Skeletal muscle tissue (tissue), 4 donors: ENCODE measurements around the gene KRT1. TPM values are rescaled to one million over a fixed set of nuclear protein-coding genes. Genes with fewer than 3 reads are reported as not detected.

Experiments used
- H3K27ac ChIP-seq: one replicate; pipeline ENCODE4 v1.7.0; 2013; ENCODE audit warnings: mild to moderate bottlenecking, low read depth, low read length, inconsistent platforms
- H3K27me3 ChIP-seq, 3 donors: one replicate each; pipeline ENCODE4 v1.7.0; 2013; ENCODE audit warnings: low read length in 3 of 3; ENCODE audit not compliant: control insufficient read depth in 3 of 3, insufficient read depth in 3 of 3
- H3K36me3 ChIP-seq, 3 donors: one replicate each; pipeline ENCODE4 v1.7.0; 2013; ENCODE audit warnings: low read length in 3 of 3; ENCODE audit not compliant: control insufficient read depth in 3 of 3, insufficient read depth in 3 of 3
- H3K4me1 ChIP-seq, 3 donors: one replicate each; pipeline ENCODE4 v1.7.0; 2013; ENCODE audit warnings: low read length in 3 of 3, mild to moderate bottlenecking in 3 of 3; ENCODE audit not compliant: control insufficient read depth in 3 of 3, insufficient read depth in 3 of 3
- H3K4me3 ChIP-seq, 3 donors: one replicate each; pipeline ENCODE4 v1.7.0; 2013; ENCODE audit warnings: low read length in 3 of 3
- H3K9ac ChIP-seq, 3 donors: one replicate each; pipeline ENCODE4 v1.7.0; 2013; ENCODE audit warnings: low read length in 3 of 3, mild to moderate bottlenecking in 3 of 3, moderate library complexity in 2 of 3, low read depth in 1 of 3
- H3K9me3 ChIP-seq, 3 donors: one replicate each; pipeline ENCODE4 v1.7.0; 2013; ENCODE audit warnings: low read length in 3 of 3; ENCODE audit not compliant: control insufficient read depth in 3 of 3
- total RNA-seq: library from RNA; depleted of rRNA; stranded (reverse); fragments of >200 nt; gene quantifications from one replicate; pipeline ENCODE4 v1.2.3, GENCODE V29; 2014
- donor health status: Osteomylitis.

Gene KRT1
- total RNA-seq, 1 donor from 2014 or later: 2.1 TPM

DNA sequence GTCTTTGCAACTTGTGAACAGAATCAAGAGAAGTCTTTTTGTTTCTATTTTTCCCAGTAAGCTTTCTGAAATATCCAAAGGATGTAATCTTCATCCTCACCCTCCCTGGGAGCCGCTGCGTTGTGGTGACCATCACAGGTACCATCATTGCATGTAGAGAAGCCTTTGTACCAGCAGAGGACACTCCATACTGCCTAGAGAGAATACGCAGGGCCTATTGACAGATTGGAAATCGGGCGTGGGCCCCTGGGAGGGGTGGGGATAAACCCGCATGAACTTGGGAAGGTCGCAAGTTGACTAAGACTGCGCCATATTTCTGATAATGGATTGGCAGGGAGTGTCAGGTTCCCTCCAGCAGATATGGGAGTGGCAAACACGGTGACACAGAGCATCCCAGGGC is 12.7 kb downstream of the KRT1 start:
- Histone ChIP-seq H3K9ac (no peak overlapping the region), H3K36me3 (no peaks in the 10 kb centered on the region), H3K9me3 (no peaks in the 10 kb centered on the region), H3K4me1 (no peaks in the 10 kb centered on the region), H3K4me3 (no peak overlapping the region), H3K27ac (no peak overlapping the region), H3K27me3 (peaks cover 16 to 21% (median 18%) of the 10 kb centered on the region in 3 donors)

DNA sequence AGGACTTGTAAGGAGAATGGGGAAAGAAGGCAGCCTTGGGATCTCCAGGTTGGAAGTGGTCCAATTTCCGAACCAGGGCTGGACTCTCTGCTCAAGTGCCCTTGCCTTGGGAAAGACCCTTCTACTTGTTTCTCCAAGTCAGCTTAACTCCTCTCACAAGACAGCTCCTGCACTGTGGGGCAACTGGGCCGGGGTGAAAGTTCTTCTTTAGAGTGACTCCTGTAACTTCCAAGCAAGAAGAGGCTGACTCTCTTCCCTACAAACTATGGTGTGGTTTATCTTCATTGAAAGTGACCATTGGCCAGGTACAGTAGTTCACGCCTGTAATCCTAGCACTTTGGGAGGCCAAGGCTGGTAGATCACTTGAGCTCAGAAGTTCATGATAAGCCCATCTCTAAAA is 13.7 kb downstream of the KRT1 start:
- Histone ChIP-seq H3K4me3 (no peak overlapping the region), H3K9ac (no peak overlapping the region), H3K27ac (no peak overlapping the region), H3K27me3 (peaks cover 16 to 21% (median 18%) of the 10 kb centered on the region in 3 donors), H3K4me1 (no peaks in the 10 kb centered on the region), H3K9me3 (no peaks in the 10 kb centered on the region), H3K36me3 (no peaks in the 10 kb centered on the region)

DNA sequence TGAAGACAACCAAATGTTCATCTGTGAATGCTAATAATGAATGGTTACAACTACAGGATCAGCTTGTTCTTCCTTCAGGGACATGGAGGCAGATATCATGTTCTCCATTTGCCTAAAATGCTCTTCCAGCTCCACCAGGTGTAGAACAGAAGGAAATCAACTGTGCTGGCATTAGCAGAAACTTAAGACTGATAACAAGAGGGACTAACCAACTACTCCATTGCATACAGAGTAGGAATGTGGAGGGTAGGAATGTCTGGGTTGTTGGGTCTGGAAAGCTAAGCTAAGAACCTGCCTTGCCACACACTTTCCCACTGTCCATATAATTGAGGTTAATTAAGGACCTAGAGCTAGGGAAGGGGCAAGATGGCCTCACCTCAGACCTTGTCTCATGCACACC is 16.8 kb downstream of the KRT1 start:
- Histone ChIP-seq H3K9me3 (no peaks in the 10 kb centered on the region), H3K27me3 (peaks cover 16 to 29% (median 24%) of the 10 kb centered on the region in 3 donors), H3K4me3 (no peak overlapping the region), H3K9ac (no peak overlapping the region), H3K36me3 (no peaks in the 10 kb centered on the region), H3K27ac (no peak overlapping the region), H3K4me1 (no peaks in the 10 kb centered on the region)

DNA sequence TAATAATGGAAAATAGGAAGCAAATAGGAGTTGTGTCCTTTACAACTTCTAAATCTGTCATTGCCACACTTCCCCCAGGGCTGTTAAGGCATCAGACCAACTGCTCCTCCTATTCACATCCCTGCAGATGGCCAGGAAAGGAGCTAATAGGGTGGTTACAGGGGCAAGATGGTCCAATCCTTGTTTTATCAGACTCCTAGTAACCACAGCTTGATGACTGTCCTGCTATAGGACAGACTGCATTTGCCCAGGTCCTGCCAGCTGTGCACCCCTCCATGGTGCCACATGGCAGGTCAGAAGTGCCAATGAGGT is 17.3 kb downstream of the KRT1 start:
- Histone ChIP-seq H3K4me1 (no peaks in the 10 kb centered on the region), H3K9ac (no peak overlapping the region), H3K27me3 (peaks cover 16 to 34% (median 24%) of the 10 kb centered on the region in 3 donors), H3K27ac (no peak overlapping the region), H3K9me3 (no peaks in the 10 kb centered on the region), H3K36me3 (no peaks in the 10 kb centered on the region), H3K4me3 (no peak overlapping the region)

- Histone ChIP-seq H3K4me1 (no peaks in the 10 kb centered on the region), H3K9ac (no peak overlapping the region), H3K27me3 (peaks cover 16 to 36% (median 21%) of the 10 kb centered on the region in 3 donors), H3K4me3 (no peak overlapping the region), H3K9me3 (no peaks in the 10 kb centered on the region), H3K27ac (no peak overlapping the region), H3K36me3 (no peaks in the 10 kb centered on the region)
These were observed 17.9 kb downstream of the KRT1 start for GRCh38 chr12:52662093-52662917.

DNA sequence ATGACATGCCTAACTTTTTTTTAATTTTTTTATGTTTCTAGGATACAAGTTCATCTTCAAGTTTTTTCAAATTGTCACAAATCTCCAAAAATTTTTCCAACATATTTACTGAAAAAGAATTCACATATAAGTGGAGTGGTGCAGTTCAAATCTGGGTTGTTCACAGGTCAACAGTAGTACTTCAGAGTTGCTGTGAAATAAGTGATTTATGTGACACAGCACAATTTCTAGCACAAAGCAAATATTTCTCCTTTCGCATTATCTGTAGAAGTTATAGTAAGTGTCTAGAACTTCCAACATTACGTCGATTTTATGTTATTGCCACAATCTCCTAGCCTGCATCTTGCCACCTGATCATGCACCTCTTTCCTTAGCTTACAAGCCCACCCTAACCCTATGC is 18.5 kb downstream of the KRT1 start:
- Histone ChIP-seq H3K36me3 (no peaks in the 10 kb centered on the region), H3K4me3 (no peak overlapping the region), H3K9ac (no peak overlapping the region), H3K4me1 (no peaks in the 10 kb centered on the region), H3K27ac (no peak overlapping the region), H3K9me3 (no peaks in the 10 kb centered on the region), H3K27me3 (peaks cover 16 to 37% (median 21%) of the 10 kb centered on the region in 3 donors)

- Histone ChIP-seq H3K9ac (no peak overlapping the region), H3K4me3 (no peak overlapping the region), H3K9me3 (no peaks in the 10 kb centered on the region), H3K27ac (no peak overlapping the region), H3K36me3 (no peaks in the 10 kb centered on the region), H3K27me3 (peaks cover 21 to 36% (median 22%) of the 10 kb centered on the region in 3 donors), H3K4me1 (no peaks in the 10 kb centered on the region)
These were observed 19.2 kb downstream of the KRT1 start for GRCh38 chr12:52660934-52661499.

DNA sequence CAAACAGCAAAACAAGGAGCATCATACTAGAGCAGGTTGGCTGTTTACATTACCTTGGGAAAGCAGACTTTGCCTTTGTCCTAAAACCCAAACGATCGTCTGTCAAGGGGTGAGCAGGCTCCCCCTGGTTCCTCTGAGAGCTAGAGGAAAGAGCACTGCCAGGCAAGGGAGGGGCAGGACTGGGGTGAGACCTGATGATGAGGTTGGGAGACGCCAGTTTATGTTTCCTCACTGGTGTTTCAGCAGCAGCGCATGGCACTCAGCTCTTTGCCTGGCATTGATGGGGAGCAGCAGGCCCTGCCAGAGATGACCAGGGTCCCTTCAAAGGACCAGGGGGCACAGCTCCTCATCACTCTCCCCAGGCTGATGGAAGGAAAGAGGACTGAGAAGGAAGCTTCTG is 20.3 kb downstream of the KRT1 start:
- H3K27me3 ChIP-seq: peaks cover 14 to 35% (median 26%) of the 10 kb centered on the region in 3 donors
- H3K4me3 ChIP-seq: no peak overlapping the region
- no peaks in the 10 kb centered on the region for H3K4me1 ChIP-seq
- no peaks in the 10 kb centered on the region for H3K36me3 ChIP-seq
- H3K9me3 ChIP-seq: no peaks in the 10 kb centered on the region
- H3K9ac ChIP-seq: no peak overlapping the region
- H3K27ac ChIP-seq: no peak overlapping the region

GRCh38 chr12:52659395-52659794 is 20.8 kb downstream of the KRT1 start:
- Histone ChIP-seq H3K36me3 (no peaks in the 10 kb centered on the region), H3K9me3 (no peaks in the 10 kb centered on the region), H3K4me1 (no peaks in the 10 kb centered on the region), H3K27ac (no peak overlapping the region), H3K27me3 (peaks cover 14 to 40% (median 26%) of the 10 kb centered on the region in 3 donors), H3K4me3 (no peak overlapping the region), H3K9ac (no peak overlapping the region)

DNA sequence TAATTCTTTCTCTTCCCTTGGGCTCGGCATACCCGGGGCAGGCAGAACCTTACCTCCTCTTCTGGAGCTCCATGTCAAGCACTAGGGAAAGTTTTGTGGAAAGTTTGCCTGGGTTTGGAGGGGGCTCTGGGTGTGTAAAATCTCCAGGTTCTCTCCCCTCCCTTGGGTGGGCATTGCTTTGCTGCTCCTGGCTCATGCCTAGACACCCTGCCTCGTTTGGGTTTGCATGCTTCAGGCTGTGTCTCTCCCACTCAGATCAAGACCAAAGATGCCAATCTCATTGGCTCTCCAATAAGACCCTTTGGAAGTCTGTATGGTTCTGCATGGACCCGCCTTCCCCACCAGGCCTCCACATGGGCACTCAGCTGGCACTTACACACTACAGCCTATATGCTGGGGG is 22.0 kb downstream of the KRT1 start:
- H3K9me3 ChIP-seq: no peaks in the 10 kb centered on the region
- no peak overlapping the region for H3K4me3 ChIP-seq
- peaks cover 9 to 44% (median 19%) of the 10 kb centered on the region in 3 donors for H3K27me3 ChIP-seq
- no peaks in the 10 kb centered on the region for H3K36me3 ChIP-seq
- no peaks in the 10 kb centered on the region for H3K4me1 ChIP-seq
- H3K9ac ChIP-seq: no peak overlapping the region
- H3K27ac ChIP-seq: no peak overlapping the region
